CD4-positive, alpha-beta T cell (primary cell): Measurements from ENCODE around the gene NUP37. TPM values are rescaled to one million over a fixed set of nuclear protein-coding genes. Genes with fewer than 3 reads are reported as not detected.

Experiments used
- ATAC-seq: fragments of 200-7000 bp; cut with Tn5 transposase; one replicate; pipeline ENCODE4 v1.10.0; 2022; ENCODE audit warnings: mild to moderate bottlenecking; ENCODE audit not compliant: poor library complexity
- CTCF ChIA-PET: fragments of 350-600 bp; sonication (Branson Sonifier 250); formaldehyde crosslinking; loops from one replicate; lab custom pipeline; 2021; ENCODE audit warnings: antibody characterized with exemption, inconsistent platforms; lab: Charles Lee
- POLR2A ChIA-PET: fragments of 350-600 bp; sonication (Branson Sonifier 250); formaldehyde crosslinking; loops from one replicate; lab custom pipeline; 2021; ENCODE audit warnings: antibody characterized with exemption, inconsistent platforms; lab: Charles Lee
- DNase-seq, 14 experiments: peaks; one replicate each; pipeline ENCODE4 v3.0.0-alpha.2; 2013 to 2020; ENCODE audit warnings: mixed read lengths in 2 of 14
- H3K27ac ChIP-seq, 2 donors: one replicate each; pipeline versions ENCODE4 v1.5.1 to v1.7.0; 2013; ENCODE audit warnings: low read length in 2 of 2, low read depth in 1 of 2, mild to moderate bottlenecking in 1 of 2
- H3K27me3 ChIP-seq, 2 experiments: 1 replicate in 1 of 2; 2 replicates in 1 of 2; pipeline versions ENCODE4 v1.6.1 to v1.7.0; 2013; ENCODE audit warnings: low read length in 2 of 2, control low read depth in 1 of 2, mild to moderate bottlenecking in 1 of 2, moderate library complexity in 1 of 2; ENCODE audit not compliant: insufficient read depth in 2 of 2, control insufficient read depth in 1 of 2
- H3K36me3 ChIP-seq: one replicate; pipeline ENCODE4 v1.6.1; 2013; ENCODE audit warnings: low read length, control low read depth; ENCODE audit not compliant: insufficient read depth
- H3K4me1 ChIP-seq: one replicate; pipeline ENCODE4 v1.6.1; 2013; ENCODE audit warnings: low read length, control low read depth; ENCODE audit not compliant: insufficient read depth
- H3K4me3 ChIP-seq: one replicate; pipeline ENCODE4 v1.5.1; 2013; ENCODE audit warnings: mild to moderate bottlenecking, low read length, moderate library complexity
- H3K9me3 ChIP-seq, 2 experiments: 1 replicate in 1 of 2; 2 replicates in 1 of 2; pipeline versions ENCODE4 v1.6.1 to v1.7.0; 2013; ENCODE audit warnings: low read length in 2 of 2, mild to moderate bottlenecking in 2 of 2, control low read depth in 1 of 2, moderate library complexity in 1 of 2; ENCODE audit not compliant: control insufficient read depth in 1 of 2, insufficient read depth in 1 of 2
- H3K27ac Mint-ChIP-seq: one replicate; pipeline ENCODE4 v1.8.0; 2020; ENCODE audit warnings: mixed read lengths
- H3K27me3 Mint-ChIP-seq: one replicate; pipeline ENCODE4 v1.8.0; 2021; ENCODE audit warnings: mixed read lengths
- H3K36me3 Mint-ChIP-seq: one replicate; pipeline ENCODE4 v1.8.0; 2021; ENCODE audit warnings: low read depth, mixed read lengths
- H3K4me1 Mint-ChIP-seq: one replicate; pipeline ENCODE4 v1.8.0; 2021; ENCODE audit warnings: low read depth, mixed read lengths
- H3K4me3 Mint-ChIP-seq: one replicate; pipeline ENCODE4 v1.8.0; 2020; ENCODE audit warnings: mild to moderate bottlenecking, mixed read lengths
- H3K9me3 Mint-ChIP-seq: one replicate; pipeline ENCODE4 v1.8.0; 2020; ENCODE audit warnings: mixed read lengths
- CTCF ChIP-seq: fragments of 200-600 bp; IDR thresholded peaks from one replicate; pipeline ENCODE4 v1.8.0; 2022; ENCODE audit warnings: antibody characterized with exemption, mild to moderate bottlenecking
- intact Hi-C, 2 experiments: fragments of 100-400 bp; cut with DNase I in 1 of 2; cut with micrococcal nuclease in 1 of 2; formaldehyde crosslinking; loops; one replicate each; pipeline versions ENCODE4 v1.15.1 to v1.9.0; 2023 to 2025; cut with DNase I, micrococcal nuclease
- total RNA-seq, 174 experiments: library from RNA in 2 of 174; stranded (reverse) in 2 of 174; gene quantifications; one replicate each; pipeline ENCODE4 v1.2.3 and lab custom pipeline; 2021 to 2026

NUP37 gene
- total RNA-seq, 2 experiments from 2014 or later: 9.4 to 9.6 TPM

DNA sequence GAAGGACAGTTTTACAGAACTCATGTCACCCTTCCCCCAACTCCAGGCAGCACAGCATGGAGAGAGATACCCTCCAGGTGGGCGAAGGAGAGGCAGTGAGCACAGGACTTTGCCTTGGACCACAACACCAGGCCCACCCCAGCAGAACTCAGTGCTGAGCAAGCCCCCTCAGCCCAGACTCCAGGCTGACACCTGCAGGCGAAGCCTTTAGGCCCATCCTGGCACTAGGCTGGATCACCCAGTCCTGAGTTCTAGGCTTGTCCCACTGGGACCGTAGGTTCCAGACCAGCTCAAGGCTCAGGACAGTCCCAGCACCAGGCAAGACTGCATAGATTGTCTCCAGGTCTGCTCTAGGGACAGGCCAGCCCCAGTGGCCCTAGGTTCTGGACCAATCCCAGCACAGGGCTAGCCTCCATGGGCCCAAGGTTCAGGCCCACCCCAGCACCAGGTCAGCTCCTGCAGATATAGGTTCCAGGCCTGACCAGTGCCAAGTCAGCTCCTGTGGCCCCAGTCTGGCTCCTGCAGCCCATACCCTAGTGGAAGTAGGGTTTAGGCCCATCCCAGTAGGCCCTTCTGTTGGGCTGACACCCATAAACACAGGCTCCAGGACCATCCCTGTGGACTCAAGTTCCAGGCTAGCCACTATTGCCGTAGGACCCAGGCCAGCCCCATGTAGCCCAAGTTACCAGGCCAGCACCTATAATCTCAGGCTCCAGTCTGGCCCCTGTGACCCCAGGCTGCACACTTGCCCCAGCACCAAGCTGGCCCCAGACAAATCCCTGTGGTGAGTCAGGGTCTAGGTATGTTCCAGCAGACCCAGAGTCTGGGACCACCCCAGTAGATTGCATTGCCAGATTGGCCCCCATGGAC is 67.5 kb downstream of the NUP37 start:
- no peak overlapping the region for H3K27ac Mint-ChIP-seq
- intact Hi-C loops: no loop called here
- TF ChIP-seq CTCF: no peak
- Histone ChIP-seq H3K36me3 (peaks cover 69% of the 10 kb centered on the region), H3K4me3 (no peak overlapping the region), H3K4me1 (peaks cover 12% of the 10 kb centered on the region), H3K27me3 (no peaks in the 10 kb centered on the region), H3K9me3 (no peaks in the 10 kb centered on the region), H3K27ac (no peak overlapping the region)
- H3K9me3 Mint-ChIP-seq: no peaks in the 10 kb centered on the region
- ChIA-PET POLR2A (interaction anchor here (0.6 kb wide), 1 partner anchor 19 kb away, joined by 3 read pairs; no protein-coding TSS in a partner anchor), CTCF (no interaction called here)
- peaks cover 35% of the 10 kb centered on the region for H3K4me1 Mint-ChIP-seq
- H3K36me3 Mint-ChIP-seq: peaks cover 89% of the 10 kb centered on the region
- H3K4me3 Mint-ChIP-seq: no peak overlapping the region
- peak in 1 of 14 experiments; percentile 5 for DNase-seq
- H3K27me3 Mint-ChIP-seq: no peaks in the 10 kb centered on the region
- ATAC-seq: no peak

DNA sequence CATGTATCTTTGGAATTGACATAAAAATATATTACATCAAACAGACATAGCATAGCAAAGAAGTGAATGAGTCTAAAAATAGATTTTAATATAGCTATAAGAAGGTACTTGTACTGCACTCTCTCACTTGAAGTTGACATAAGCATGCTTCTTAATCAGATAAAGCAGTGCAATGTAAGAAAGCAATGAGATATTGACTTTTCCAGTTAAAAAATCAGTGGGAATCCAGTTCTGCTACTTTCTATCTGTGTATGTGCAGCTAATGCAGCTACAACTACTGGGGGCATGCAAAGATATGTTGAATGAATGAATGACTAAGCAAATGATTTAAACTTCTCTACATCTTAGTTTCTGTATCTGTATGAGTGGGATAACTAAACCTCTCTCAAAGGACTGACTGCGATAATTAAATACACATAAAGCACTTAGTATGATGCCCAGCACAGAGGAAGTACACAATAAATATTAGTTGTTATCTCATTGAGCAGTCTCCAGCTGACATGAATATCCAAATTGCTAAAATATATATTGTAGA is 68.4 kb downstream of the NUP37 start:
- no peaks in the 10 kb centered on the region for H3K9me3 ChIP-seq
- Mint-ChIP-seq H3K27ac (no peak overlapping the region), H3K9me3 (no peaks in the 10 kb centered on the region), H3K27me3 (no peaks in the 10 kb centered on the region), H3K4me1 (peaks cover 29% of the 10 kb centered on the region), H3K4me3 (no peak overlapping the region), H3K36me3 (peaks cover 87% of the 10 kb centered on the region)
- ChIA-PET CTCF (no interaction called here), POLR2A (no interaction called here)
- intact Hi-C loops: no loop called here
- no peak overlapping the region for H3K27ac ChIP-seq
- no peak for TF ChIP-seq CTCF
- no peaks in the 10 kb centered on the region for H3K27me3 ChIP-seq
- DNase-seq (no peak), ATAC-seq (no peak)
- H3K4me3 ChIP-seq: no peak overlapping the region
- H3K36me3 ChIP-seq: peaks cover 64% of the 10 kb centered on the region
- H3K4me1 ChIP-seq: peaks cover 12% of the 10 kb centered on the region

DNA sequence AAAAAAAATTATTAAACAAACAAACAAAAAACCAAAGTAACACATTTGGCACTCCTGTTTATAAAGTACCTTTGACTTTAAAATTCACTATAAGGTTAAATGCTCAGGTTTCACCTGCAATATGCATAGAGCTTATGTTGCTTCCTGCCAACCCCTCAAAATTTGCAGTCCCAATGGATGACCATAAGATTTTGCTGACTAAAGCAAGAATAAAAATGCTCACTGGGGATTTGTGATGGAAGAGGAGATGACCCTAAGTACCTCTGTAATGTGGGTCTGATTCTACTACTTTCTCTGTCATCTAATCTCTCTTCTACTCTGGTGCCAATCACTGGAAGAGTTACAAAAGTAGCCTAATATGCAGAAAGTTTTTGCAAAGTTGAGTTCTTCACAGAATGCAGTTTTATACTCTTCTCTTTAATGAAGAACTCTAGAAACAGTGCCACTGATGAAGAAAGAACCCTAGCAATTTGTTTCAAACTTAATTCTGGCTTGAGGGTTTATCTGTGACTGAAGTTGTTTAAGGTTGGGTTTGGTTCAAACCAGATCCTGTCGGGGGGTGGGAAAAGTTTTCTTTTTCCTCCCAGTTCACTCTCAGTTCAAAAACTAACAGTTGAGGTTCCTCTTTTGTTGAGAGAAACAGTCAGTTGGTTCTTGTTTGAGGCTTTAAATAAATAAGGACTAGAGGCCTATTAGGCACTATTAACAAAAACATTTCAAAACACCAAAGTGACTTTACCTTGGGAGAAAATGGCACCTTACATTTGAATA is 69.1 kb downstream of the NUP37 start:
- Histone ChIP-seq H3K9me3 (no peaks in the 10 kb centered on the region), H3K36me3 (peaks cover 58% of the 10 kb centered on the region), H3K27me3 (no peaks in the 10 kb centered on the region), H3K4me3 (no peak overlapping the region), H3K4me1 (peaks cover 12% of the 10 kb centered on the region), H3K27ac (no peak overlapping the region)
- no peak overlapping the region for H3K4me3 Mint-ChIP-seq
- DNase-seq (no peak), ATAC-seq (no peak)
- no peaks in the 10 kb centered on the region for H3K27me3 Mint-ChIP-seq
- CTCF ChIA-PET: no interaction called here
- H3K4me1 Mint-ChIP-seq: peaks cover 27% of the 10 kb centered on the region
- H3K27ac Mint-ChIP-seq: no peak overlapping the region
- POLR2A ChIA-PET: no interaction called here
- no peak for TF ChIP-seq CTCF
- H3K9me3 Mint-ChIP-seq: no peaks in the 10 kb centered on the region
- intact Hi-C loops: no loop called here
- H3K36me3 Mint-ChIP-seq: peaks cover 80% of the 10 kb centered on the region
